Calu3 (cell line): ENCODE data around the gene DTL. TPM values are rescaled to one million over a fixed set of nuclear protein-coding genes. Genes with fewer than 3 reads are reported as not detected.

ENCODE experiments used
- BruUV-seq: library from RNA; stranded (reverse); fragments of 400-500 nt; replicated peaks from 2 replicates; lab custom pipeline; 2021; lab: Mats Ljungman, UMichigan
- CTCF ChIA-PET: fragments of 300-600 bp; sonication (Branson Sonifier 250); formaldehyde crosslinking; loops from one replicate; lab custom pipeline; 2022; ENCODE audit warnings: antibody characterized with exemption; lab: Charles Lee
- DNase-seq: peaks from one replicate; pipeline ENCODE4 v3.0.0; 2022
- H3K27ac Mint-ChIP-seq: one replicate; pipeline ENCODE4 v1.8.0; 2022; ENCODE audit warnings: mixed read lengths; ENCODE audit not compliant: unreplicated experiment
- H3K27me3 Mint-ChIP-seq: one replicate; pipeline ENCODE4 v1.8.0; 2022; ENCODE audit warnings: mixed read lengths; ENCODE audit not compliant: unreplicated experiment
- H3K36me3 Mint-ChIP-seq: one replicate; pipeline ENCODE4 v1.8.0; 2022; ENCODE audit warnings: mild to moderate bottlenecking, moderate library complexity, mixed read lengths; ENCODE audit not compliant: insufficient read depth, unreplicated experiment
- H3K4me1 Mint-ChIP-seq: one replicate; pipeline ENCODE4 v1.8.0; 2022; ENCODE audit warnings: mild to moderate bottlenecking, low read depth, mixed read lengths; ENCODE audit not compliant: unreplicated experiment
- H3K4me3 Mint-ChIP-seq: one replicate; pipeline ENCODE4 v1.8.0; 2022; ENCODE audit warnings: mild to moderate bottlenecking, low read depth, moderate library complexity, mixed read lengths; ENCODE audit not compliant: unreplicated experiment
- H3K9me3 Mint-ChIP-seq: one replicate; pipeline ENCODE4 v1.8.0; 2022; ENCODE audit warnings: low read depth, mixed read lengths; ENCODE audit not compliant: unreplicated experiment
- CTCF ChIP-seq: fragments of 200-600 bp; IDR thresholded peaks from one replicate; pipeline ENCODE4 v1.8.0; 2022; ENCODE audit warnings: antibody characterized with exemption; ENCODE audit not compliant: unreplicated experiment
- intact Hi-C: fragments of 100-400 bp; cut with micrococcal nuclease; formaldehyde crosslinking; loops from one replicate; pipeline ENCODE4 v1.10.0; 2022; ENCODE audit not compliant: unreplicated experiment
- total RNA-seq: library from RNA; stranded (reverse); gene quantifications from 2 replicates; pipeline ENCODE4 v1.2.3, GENCODE V29; 2022

The DTL gene
- total RNA-seq, 1 experiment from 2014 or later: 44.0 TPM

GRCh38 chr1:212111536-212111935 is 76.0 kb downstream of the DTL start:
- BruUV-seq: no TSS peak
- H3K9me3 Mint-ChIP-seq: no peaks in the 10 kb centered on the region

DNA sequence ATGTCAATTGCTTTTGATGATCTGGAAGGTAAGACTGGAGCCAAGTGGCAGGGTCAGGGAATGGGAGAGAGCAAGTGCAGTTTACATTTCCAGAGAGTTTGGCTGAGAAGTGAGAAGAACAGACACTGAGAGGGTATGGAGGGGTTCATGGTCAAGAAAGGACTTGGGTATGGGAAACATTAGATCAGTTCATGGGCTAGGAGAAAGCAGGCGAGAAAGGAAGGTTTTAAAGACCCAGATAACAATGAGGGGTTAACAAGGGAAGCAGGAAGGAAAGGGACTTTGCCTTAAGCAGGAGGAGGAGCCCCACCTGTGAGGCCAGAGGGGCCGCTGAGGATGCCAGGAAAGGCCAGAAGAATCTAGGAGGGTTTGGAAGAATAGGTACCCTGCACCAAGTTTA is 78.2 kb downstream of the DTL start:
- no peak for DNase-seq
- no TSS peak for BruUV-seq
- H3K4me1 Mint-ChIP-seq: peaks cover 6% of the 10 kb centered on the region
- no peak overlapping the region for H3K27ac Mint-ChIP-seq
- H3K36me3 Mint-ChIP-seq: no peaks in the 10 kb centered on the region
- H3K9me3 Mint-ChIP-seq: no peaks in the 10 kb centered on the region
- H3K27me3 Mint-ChIP-seq: no peaks in the 10 kb centered on the region
- no peak overlapping the region for H3K4me3 Mint-ChIP-seq
- intact Hi-C loops: no loop called here
- TF ChIP-seq CTCF: no peak
- CTCF ChIA-PET: interaction anchor here (0.5 to 0.6 kb wide), 2 partner anchors 53 to 93 kb away, joined by 3 to 4 read pairs; no protein-coding TSS in a partner anchor

More at GRCh38 chr1:212111536-212111935, 76.0 kb downstream of the DTL start:
- no peaks in the 10 kb centered on the region for H3K36me3 Mint-ChIP-seq
- intact Hi-C loops: no loop called here
- DNase-seq: no peak
- no peak overlapping the region for H3K4me3 Mint-ChIP-seq
- no peaks in the 10 kb centered on the region for H3K4me1 Mint-ChIP-seq
- H3K27ac Mint-ChIP-seq: no peak overlapping the region
- H3K27me3 Mint-ChIP-seq: no peaks in the 10 kb centered on the region
- no peak for TF ChIP-seq CTCF
- CTCF ChIA-PET: no interaction called here

DNA sequence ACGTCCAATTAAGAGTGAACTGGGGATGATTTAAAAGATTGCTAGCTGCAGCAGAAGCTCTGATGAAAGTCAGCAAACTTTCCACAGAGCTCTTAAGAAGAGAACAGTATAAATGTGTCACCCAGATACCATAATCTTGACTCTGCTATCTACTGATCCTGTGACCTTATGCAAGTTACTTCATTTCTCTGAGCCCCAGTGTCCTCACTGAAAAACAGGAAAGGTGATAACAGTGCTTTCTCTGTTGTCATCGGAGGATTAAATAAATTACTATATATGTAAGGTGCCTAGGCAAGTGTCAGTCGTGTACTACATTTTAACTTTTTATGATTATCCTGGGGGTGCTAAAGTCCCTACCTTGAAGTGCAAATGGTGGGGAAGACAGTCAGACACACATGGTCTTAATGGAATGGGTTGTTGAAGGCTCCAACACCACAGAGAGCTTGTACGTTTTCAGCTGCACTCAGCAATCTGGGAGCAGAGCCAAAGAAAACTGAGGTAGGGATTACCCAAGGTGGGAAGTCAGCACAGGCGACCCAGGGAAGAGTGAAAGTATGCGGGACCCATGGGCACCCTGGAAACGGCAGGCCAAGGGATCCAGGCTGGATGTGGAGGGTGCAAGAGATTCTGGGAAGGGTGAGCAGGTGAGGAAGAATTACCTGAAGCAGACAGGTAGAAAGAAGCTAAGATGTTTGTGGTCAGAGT is 82.8 kb downstream of the DTL start:
- intact Hi-C loops: no loop called here
- no peak overlapping the region for H3K27ac Mint-ChIP-seq
- TF ChIP-seq CTCF: no peak
- H3K4me3 Mint-ChIP-seq: no peak overlapping the region
- H3K36me3 Mint-ChIP-seq: no peaks in the 10 kb centered on the region
- peaks cover 10% of the 10 kb centered on the region for H3K4me1 Mint-ChIP-seq
- no TSS peak for BruUV-seq
- H3K9me3 Mint-ChIP-seq: no peaks in the 10 kb centered on the region
- CTCF ChIA-PET: interaction anchor here (0.6 to 1.0 kb wide), 3 partner anchors 9 to 116 kb away, joined by 3 to 5 read pairs (median 3); no protein-coding TSS in a partner anchor
- no peaks in the 10 kb centered on the region for H3K27me3 Mint-ChIP-seq
- no peak for DNase-seq

DNA sequence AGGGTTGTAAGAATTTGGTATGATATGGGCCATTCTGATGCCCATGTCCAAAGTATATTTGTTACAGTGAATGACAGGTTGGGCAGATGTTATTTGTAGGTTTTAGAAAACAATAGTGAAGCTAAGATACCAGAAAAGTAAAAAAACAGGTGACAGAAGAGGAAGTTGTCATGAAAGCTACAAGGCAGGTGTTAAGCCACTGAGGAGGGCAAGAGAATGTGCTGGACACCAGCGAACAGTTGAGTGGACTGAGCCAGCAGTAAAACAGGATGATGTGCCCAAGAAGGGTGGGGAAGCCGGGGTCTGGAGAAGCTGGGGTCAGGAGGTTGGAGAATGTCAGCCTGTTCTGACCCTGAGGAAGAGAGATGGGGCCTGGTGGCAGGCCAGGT is 83.3 kb downstream of the DTL start:
- no peak overlapping the region for H3K4me3 Mint-ChIP-seq
- peaks cover 10% of the 10 kb centered on the region for H3K4me1 Mint-ChIP-seq
- H3K36me3 Mint-ChIP-seq: no peaks in the 10 kb centered on the region
- no peak for DNase-seq
- H3K27me3 Mint-ChIP-seq: no peaks in the 10 kb centered on the region
- TF ChIP-seq CTCF: no peak
- CTCF ChIA-PET: interaction anchor here (1.0 kb wide), 1 partner anchor 57 kb away, joined by 3 read pairs; no protein-coding TSS in a partner anchor
- H3K9me3 Mint-ChIP-seq: no peaks in the 10 kb centered on the region
- no TSS peak for BruUV-seq
- intact Hi-C loops: no loop called here
- H3K27ac Mint-ChIP-seq: no peak overlapping the region
